GM21529 (cell line): Measurements from ENCODE around the gene PLOD1.
A peak's percentile ranks its signal among the peaks of the same experiment; 100 is the strongest.

Source experiments
- ATAC-seq: cut with Tn5 transposase; IDR thresholded peaks from one replicate; pipeline ENCODE4 v1.9.1; 2021; ENCODE audit not compliant: unreplicated experiment

PLOD1 gene

GRCh38 chr1:11977625-11978024 is 43.1 kb downstream of the PLOD1 start:
- ATAC-seq = no peak

- ATAC-seq = no peak
Observed at GRCh38 chr1:11978301-11978700, 43.8 kb downstream of the PLOD1 start.

GRCh38 chr1:11979028-11979850 is 44.7 kb downstream of the PLOD1 start:
- ATAC-seq = no peak

- peak; percentile 89 for ATAC-seq
Observed at GRCh38 chr1:11979851-11980675, 45.5 kb downstream of the PLOD1 start, which contains the start of gene MFN2. TSS of gene MFN2 (plus strand) at chr1:11980444. CDS start at chr1:11989169, 8,725 bp downstream.

GRCh38 chr1:11980676-11980972 is 46.1 kb downstream of the PLOD1 start:
- ATAC-seq = no peak

DNA sequence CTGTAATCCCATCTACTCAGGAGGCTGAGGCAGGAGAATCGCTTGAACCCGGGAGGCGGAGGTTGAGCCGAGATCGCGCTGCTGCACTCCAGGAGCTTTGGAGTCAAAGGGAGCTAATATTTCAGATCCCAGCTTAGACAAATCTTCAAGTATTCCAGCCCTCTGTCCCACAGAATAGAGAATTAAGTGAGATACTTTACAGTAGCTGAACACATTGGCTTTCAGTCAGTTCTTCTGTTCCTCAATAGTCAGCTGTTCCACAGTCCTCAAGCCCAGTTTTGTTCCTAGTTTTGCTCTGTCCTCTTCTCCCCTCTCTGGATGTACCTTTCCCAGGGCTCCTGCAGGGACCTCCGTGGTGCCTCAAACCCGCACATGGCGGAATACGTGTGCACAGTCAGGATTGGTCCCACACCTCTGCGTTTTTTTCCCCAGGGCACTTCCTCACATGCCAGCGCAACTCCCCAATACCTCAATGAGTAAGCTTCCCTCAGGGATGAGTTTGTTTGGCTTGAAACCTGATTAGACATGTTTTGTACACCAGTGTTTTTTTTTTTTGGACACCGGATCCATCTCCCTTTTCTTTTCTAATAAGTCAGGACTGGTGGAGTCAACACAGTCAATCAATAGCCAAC is 47.0 kb downstream of the PLOD1 start:
- ATAC-seq = no peak

DNA sequence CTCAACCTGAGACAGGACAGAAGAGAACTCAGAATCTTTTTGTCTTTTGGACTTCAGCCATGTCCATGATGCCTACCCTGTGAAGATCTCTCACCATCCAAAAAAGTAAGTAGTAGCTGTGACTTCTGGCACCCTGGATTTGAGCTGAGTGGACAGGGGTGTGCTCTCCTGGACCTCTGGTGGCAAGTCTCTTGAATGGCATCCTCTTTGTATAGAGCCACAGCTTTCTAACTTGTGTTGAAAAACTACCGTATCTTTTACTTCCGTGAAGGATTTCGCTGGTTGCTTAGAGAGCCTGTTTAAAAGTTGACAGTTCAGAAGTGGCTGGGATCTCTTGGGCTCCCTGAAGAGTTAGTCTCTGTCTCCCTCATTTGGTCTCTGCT is 47.5 kb downstream of the PLOD1 start:
- ATAC-seq = no peak

- no peak for ATAC-seq
Observed at GRCh38 chr1:11984121-11984520, 49.6 kb downstream of the PLOD1 start.

DNA sequence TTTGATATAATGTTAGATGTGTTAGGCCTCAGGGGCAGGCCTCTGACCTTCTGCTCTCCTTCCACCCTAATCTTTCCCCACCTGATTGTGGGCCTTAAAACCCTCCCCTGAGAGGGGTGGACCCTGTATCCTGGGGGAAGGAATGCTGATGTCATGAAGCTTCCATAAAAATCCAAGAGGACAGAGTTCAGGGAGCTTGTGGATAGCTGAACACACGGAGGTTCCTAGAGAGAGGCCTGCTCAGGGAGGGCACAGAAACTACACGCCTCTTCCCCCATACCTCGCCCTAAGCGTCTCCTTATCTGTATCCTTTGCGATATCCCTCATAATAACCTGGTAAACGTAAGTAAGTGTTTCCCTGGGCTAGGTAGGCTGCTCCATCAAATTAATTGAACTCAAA is 50.1 kb downstream of the PLOD1 start:
- no peak for ATAC-seq

GRCh38 chr1:11985171-11985570 is 50.7 kb downstream of the PLOD1 start:
- no peak for ATAC-seq

DNA sequence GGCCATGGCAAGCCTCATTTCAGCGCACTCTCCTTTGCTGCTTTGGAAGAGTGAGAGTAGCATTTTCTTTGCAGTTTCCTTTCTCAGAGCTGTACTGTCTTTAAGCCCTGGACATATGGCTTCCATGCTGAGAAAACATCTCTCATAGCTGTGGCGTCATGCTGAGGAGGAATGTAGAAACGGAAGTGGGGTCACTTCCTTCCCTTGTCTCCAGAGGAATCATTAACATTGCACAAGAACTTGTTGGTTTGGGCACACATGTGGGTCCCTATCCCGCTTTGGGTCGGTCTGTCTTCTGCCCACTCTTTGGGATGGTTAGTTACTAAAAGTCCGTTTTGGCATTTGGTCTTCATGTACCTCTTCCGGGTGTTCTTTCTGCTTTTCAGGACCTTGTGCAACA is 51.3 kb downstream of the PLOD1 start:
- ATAC-seq = no peak

DNA sequence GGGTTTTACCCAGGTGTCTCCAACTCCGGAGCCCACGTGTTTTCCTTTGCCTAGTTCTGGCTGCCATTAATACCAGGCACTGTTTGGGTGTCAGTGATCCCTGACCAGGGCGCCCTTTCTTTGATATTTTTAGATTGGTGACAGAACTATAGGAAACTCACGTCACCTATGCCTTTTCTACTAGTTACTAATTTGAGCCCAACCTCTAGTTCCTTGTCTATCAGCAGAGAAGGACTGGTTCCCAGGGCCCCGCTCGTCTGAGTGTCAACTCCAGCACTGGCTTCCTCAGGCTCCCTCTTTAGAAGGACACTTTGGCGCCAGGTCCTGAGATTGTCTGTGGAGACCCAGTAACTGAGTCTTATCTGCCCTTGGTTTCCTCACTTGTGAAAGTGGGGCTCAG is 55.2 kb downstream of the PLOD1 start:
- ATAC-seq = no peak

- ATAC-seq = no peak
Observed at GRCh38 chr1:11990303-11991032, 56.0 kb downstream of the PLOD1 start.

GRCh38 chr1:11991969-11992676 is 57.6 kb downstream of the PLOD1 start:
- ATAC-seq = no peak

GRCh38 chr1:11997081-11997850 is 62.7 kb downstream of the PLOD1 start:
- no peak for ATAC-seq

- no peak for ATAC-seq
Observed at GRCh38 chr1:11998636-11999035, 64.1 kb downstream of the PLOD1 start.

DNA sequence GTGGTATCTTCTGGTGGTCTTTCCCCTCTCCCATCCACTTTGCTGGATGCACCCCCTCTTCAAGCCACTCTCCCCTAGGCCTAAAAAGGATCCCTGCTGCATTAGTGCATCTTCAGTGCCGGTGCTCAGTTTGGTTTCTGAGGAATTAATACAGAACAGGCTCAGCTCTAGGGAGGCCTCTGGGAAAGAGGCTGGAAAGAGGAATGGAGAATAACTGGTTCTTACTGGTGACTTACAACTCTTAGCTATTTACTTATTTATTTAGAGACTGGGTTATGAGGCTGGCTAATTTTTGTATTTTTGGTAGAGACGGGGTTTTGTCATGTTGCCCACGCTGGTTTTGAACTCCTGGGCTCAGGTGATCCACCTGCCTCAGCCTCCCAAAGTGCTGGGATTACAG is 64.7 kb downstream of the PLOD1 start:
- no peak for ATAC-seq

- no peak for ATAC-seq
Observed at GRCh38 chr1:12001249-12001917, 66.9 kb downstream of the PLOD1 start.

DNA sequence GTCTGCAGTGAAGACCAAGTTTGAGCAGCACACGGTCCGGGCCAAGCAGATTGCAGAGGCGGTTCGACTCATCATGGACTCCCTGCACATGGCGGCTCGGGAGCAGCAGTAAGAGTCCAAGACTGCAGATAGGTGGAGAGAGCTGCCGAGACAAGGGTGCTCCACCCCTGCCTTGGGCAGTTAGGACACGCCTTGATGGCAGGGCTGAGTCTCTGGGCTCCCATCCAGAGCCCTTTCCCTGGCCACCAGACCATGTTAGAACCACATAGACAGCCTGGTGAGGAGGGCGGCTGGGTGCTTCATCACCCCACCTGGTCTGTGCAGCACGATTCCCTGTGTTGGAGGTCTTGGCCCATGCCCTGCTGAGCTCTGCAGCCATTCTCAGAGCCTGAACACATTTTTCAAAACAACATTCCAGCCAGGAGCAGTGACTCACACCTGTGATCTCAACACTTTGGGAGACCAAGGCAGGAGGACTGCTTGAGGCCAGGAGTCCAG is 67.5 kb downstream of the PLOD1 start:
- ATAC-seq = no peak
